Middle frontal gyrus (tissue), 1 donor: Measurements from ENCODE around the gene SPOP.
"Not testable (repeated sequence)": the region's sequence is repeated elsewhere in the genome, so short reads cannot be mapped to it uniquely, and the experiment has no call there.

Source experiments
- DNase-seq: peaks from one replicate; pipeline ENCODE4 v3.0.0-alpha.2; 2015; ENCODE audit warnings: low spot score; ENCODE audit errors: extremely low spot score

Gene SPOP

DNA sequence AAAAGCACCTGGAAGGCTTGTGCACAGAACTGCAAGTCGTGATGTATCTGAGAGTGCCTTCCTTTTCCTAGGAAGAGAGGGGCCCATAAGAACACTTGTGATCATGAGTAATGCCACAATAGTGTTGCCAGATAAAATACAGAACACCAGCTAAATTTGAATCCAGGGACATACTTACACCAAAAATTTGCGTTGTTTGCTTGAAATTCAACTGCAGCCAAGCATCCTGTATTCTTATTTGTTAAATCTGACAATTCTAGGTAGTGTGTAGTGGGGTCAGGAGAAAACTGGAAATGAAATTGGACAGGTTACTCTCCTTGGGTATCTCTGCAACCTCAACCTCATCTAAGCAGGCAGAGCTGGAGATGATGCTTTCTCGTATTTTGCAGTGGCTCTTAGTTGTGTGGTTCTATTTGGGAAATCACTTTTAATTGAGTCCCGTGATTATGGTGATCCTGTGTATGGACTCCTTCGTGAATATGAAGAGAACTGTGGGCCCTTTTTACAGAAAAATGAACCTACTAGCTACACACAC lies 17.9 kb upstream of the SPOP start:
- no peak for DNase-seq

DNA sequence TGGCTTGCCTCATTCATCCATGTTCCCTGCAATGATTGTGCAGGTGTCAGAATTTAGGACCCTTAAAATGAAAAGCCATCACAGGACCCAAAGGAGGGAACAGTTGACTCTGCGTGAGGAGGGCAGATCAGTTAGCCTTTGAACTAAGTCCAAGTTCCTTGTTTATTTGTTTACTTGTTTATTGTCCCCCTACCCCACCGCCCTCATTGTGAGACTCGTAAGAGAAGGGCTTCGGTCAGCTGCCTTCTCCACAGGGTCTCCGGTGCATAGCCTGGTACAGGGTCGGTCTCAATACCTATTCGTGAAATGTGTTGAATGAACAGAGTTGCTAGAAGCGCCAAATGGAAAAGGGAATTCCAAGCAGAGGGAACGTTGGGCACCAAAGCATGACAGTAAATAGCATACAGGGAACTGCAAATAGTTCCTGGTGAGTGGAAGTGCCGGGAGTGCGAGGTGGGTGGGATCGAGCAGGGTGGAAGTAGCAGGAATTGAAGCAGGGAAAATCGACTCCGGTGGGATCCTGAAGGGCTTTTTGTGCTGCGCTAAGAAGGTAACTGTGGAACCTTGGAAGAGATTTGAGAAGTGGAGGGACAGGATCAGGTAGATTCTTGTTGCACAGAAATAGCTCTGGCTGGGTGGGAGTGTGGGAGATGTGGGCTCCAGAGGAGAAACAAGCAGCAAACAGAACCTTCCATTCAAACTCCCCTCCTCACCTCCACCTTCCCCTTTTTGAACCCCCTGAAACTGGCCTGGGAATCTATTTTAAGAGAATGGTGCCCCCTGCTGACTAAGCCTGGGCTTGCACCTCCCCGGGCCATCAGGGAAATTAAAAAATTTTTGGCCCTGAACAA lies 17.2 kb upstream of the SPOP start:
- DNase-seq = no peak

DNA sequence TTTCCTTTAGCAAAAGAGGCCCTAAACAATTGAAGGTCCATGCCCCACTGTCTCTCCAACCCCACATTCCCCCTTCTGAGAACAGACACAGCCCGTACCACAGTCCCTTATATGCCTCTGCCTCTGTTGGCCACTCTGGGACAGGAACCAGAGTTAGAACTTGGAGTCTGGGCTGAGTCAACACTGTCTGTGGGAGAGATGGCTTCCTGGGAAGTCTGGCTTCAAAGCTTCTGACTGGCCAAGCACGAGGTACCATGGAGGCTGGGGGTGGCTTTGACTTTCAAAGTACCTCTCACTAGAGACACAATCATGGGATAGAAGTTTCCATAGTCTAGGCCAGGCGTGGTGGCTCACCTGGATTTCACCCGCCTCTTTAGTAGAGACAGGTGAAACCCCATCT lies 14.9 kb upstream of the SPOP start:
- no peak for DNase-seq

DNA sequence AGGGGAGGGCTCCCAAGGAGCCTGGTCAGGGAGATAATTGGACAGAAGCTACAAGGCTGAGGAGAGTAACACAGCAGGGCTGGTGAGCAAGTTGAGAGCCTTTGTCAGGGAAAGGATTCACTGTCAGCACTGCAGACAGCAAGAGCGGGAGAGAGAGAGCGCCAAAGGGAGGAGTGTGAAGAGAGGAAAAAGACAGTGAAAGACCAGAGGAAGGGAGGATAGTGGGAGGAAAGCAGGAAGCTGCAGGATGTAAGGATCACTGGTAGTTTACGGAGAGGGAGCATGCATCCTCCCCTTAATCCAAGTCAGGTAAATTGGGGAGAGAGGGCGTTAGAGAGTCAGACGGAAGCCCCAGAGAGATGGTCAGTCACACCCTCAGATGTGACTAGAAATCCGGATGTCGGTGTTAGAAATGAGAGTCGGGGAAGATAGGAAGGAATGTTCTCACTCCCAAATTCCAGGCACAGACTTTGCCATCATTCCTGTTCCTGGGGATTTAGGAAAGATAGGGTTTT lies 13.8 kb upstream of the SPOP start:
- DNase-seq = no peak

DNA sequence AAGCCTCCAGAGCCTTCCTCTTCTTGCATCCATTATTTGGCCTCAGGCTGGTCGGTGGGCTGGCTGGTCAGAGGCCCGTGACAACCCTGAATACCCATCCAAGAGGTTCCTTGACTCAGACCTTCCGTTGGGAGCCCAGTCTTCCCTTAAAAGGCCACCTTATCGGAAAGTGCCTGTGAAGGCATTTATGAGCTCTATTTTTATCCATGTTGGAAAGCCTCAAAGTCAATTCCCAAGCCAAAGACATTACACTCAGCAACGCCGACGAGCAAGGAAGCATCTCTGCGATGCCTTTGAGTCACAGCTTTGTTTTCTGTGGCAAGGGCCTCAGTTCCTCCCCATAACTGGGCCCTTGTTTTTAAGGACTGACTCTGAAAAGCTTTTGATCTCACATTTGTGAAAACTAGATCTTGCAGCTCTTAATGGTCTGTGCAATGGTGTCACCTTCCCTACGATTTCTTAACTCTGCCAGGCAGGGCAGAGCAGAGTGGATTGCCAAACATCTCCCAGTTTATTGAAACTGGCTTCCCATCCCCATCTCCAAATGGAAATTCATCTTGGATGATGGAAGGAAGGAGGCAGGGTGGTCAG lies 13.3 kb upstream of the SPOP start:
- no peak for DNase-seq

DNA sequence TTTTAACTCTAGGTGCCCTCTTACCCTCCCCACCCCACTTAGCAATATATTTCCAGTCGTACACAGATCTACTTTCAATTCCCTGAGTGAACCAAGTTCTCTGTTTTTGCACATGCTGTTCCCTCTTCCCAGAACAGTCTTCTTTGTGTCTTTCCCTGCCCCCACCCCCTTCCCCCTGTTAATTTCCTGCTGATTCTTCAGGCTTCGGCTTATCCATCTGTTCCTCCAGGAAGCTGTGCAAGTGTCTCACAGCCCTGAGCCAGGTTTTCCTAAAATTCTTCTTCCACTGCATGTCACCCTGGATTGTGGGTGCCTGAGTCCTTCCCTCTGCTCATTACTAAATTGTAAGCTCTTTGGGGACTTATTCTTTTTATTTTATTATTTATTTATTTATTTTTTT lies 12.4 kb upstream of the SPOP start:
- no peak for DNase-seq

DNA sequence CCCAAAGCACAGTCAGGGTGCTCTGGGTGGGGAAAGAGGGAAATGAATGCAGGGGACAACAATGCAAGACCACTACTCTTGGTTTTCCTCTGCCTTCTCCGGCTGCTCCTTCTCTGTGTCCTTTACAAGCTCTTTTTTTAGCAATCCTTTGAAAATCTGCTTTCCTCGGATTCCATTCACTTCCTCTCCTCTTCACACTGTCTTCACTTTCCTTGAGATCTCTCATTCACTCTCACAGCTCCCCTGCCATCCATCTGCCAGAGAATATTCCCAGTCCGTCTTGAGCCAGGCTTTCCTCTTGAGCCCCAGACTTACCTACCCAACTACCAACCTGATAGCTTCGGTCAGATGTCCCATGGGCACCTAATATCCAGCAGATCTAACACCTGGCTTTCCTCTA lies 11.0 kb upstream of the SPOP start:
- no peak for DNase-seq

DNA sequence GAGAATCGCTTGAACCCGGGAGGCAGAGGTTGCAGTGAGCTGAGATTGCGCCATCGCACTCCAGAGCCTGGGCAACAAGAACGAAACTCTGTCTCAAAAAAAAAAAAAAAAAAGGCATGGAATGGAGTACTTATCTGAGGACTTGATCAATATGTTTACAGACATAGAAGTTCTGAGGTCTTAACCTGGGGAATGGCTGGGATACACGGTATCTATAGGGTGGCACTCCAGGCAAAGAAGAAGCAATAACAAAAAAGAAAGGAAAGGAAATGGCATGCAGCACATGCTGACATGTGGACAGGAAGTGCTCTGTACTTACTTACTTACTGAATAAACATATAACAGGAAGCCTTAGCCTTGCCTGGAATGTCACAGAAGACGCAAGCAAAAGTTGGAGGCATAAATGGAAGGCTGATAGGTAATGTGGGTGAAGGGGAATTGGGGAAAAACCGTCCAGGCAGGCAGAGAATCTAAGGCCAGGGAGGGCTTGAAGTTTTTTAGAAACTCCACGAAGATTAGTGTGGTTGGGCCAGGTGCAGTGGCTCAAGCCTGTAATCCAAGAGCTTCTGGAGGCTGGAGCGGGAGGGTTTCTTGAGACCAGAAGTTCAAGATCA lies 10.1 kb upstream of the SPOP start:
- DNase-seq = no peak

DNA sequence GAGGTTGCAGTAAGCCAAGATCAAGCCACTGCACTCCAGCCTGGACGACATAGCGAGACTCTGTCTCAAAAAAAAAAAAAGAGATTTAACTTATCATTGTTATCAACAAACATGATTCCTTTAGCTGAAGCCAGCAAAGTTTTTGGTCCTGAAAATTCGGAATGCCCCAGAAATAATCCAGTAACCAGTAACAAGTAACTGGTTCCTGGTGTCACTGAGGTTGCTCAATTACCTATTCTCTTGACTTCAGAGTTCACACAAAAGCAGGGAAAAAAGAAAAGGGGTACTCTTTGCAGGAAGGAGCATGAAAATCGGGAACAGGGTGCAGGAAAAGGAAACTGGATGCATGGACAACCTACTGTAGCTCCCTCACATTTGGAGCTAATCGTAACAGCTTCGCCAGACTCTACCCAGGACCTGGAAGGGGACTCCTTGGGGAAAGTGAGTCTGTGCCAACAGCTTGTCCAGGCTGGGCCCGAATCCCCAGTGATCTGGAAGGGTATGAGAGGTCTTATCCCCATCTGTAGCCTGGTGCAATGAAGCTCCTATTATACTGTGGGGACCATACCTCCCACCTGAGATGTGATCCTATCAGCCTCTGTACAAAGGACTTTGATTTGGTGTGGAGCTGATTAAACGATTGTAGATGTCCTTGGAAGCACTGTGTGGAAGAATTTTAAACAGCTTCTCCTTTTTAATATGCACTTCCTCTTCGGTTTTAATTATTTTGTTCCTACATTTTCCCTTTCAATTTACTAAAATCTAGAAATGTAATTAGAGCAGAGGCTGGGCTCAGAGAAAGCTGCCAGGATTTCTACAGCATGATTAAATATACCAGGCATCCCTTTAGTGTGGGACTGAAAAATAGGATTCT lies 3.4 kb upstream of the SPOP start:
- DNase-seq = no peak

DNA sequence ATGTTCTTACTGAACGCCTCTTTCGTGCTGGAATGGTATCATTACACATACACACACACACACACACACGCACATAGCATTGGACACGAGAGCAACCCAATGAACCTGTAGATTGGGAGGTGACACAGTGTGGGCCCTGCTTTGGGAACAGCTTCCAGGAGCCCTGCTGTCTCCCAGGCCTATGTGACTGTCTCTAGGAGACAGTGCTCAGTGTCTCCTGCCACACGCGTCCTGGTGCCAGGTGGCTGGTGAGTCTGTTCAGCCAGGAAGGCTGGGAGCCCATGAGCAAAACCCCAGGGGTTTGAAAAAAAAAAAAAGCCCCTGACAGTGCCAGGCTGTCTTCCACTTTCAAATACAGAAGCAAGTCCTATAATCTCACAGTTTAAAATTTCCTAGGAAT lies 2.4 kb upstream of the SPOP start:
- DNase-seq = no peak

DNA sequence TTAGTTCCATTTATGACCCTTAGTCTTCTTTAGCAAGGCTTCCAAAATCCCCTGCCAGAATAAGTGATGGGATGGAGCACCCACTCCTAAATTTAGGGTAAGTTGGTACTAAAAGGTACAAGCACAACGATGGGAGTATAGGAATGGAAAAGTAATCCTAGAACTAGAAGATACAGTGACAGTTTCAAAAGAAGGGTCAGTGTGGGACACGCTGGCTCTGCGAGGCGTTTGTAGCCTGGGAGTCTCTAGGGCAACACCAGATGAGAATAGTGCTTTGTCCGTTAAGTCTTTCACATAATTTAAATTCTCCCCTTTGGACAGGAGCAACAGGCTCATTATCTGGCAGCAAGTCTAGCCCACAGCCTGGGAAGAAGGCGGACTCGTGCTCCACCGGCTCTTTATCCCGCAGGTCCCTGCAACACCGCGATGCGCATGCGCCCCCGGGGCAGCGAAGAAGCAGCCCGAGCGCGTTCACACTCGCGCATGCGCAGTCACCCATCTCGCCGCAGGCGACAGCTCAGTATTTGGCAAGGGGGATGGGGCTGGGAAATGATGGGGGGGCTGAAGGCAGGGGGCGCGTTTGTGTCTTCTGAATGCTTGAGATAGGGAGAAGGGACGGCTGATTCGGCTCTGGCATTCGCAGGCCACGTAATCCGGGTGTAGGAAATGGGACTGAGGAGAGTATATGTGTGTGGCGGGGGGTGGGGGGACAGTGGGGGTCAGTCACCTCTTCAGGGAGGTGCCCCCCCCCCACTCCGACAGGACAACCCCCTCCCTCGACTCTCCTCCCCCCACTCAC lies 564 bp downstream of the SPOP start:
- peak; percentile 84 for DNase-seq

DNA sequence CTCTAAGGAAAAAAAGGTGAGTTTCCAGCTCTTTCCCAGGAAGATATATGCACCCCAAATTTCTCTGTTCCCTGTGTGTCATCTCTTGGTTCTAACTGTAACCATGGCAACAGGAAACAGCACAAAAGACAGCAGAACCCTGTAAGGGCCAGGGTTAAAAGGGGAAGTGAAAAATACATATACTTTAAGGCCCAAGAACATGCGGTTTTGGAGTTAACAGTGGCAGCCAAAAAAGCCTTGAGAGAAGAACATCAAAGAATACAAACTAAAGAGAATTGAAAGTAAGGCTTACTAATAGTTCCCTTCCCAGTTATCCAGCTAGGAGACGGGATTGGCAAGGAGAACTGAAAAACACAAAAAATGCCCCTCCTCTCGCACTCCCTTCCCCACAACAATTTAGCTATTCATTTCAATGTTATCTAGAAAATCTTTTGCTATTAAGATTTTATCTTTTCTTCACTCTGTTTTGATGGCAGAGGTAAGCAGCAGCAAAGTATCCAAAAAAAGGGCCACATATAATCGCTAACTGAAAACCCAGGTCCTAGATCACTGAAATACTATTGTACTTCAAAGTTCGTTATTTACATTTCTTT lies 1.5 kb downstream of the SPOP start:
- no peak for DNase-seq

DNA sequence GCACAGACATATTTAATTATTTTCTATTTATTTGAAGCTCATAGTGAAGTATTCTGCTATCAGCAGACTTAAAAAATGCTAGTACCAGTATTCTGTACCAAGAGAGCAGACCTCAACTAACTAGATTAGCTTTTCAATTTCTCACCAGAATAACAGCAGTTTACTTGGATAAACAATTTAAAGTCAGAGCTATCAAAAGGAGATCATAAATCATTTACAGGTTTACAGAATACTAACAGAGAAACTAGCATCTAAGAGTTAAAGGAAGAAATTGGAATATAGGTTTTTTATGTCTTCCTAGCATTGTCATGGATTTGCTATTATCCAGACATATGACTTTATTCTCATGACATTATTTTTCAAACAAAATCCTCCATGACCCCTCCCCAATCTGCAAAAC lies 3.4 kb downstream of the SPOP start:
- DNase-seq = no peak

DNA sequence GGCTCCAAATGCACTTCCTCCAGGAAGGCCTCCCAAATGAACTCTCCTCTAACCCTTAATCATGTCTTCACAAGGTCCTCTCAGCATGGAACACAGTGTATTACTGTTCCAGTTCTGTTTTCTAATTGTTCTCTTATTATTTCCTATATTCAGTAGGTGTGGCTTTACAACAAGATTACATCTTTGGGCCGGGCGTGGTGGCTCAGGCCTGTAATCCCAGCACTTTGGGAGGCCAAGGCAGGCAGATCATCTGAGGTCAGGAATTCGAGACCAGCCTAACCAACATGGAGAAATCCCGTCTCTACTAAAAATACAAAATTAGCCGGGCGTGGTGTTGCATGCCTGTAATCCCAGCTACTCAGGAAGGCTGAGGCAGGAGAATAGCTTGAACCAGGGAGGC lies 4.2 kb downstream of the SPOP start:
- DNase-seq = not testable (repeated sequence)

DNA sequence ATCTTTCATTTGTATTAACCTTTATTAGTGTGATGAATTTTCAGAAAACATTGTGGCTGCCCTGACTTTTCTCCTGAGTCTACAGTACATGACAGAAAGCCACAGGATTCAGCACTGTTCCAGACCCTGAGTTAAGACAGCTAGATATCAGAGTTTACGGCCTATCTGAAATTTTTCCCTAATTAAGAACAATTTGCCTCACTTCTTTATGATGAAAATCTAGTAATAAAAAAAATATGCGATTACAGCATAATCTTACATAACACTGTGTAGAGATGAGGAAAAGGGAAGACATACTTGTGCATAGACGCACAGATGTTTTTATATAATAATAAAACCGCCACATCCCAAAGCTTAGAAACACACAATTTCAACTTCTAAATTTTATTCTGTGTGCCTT lies 7.3 kb downstream of the SPOP start:
- no peak for DNase-seq

DNA sequence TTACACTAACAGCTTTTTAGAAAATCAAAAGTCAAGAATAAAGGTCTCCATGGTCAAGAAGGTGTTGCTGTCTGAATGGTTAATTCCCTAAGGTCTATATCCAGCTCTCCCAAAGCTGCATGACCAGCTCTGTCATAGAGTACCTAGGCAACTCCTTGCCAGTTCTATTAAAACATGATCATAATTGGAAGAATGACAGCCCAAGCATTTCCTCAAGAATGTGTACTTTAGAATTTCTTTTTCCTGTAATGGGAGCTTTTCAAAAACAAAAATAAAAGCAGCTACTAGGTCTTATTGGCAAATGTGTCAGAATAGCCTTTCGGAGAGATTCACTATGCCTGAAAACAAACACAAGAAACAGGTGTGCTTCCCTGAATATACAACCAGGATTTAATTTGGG lies 7.9 kb downstream of the SPOP start:
- DNase-seq = no peak

DNA sequence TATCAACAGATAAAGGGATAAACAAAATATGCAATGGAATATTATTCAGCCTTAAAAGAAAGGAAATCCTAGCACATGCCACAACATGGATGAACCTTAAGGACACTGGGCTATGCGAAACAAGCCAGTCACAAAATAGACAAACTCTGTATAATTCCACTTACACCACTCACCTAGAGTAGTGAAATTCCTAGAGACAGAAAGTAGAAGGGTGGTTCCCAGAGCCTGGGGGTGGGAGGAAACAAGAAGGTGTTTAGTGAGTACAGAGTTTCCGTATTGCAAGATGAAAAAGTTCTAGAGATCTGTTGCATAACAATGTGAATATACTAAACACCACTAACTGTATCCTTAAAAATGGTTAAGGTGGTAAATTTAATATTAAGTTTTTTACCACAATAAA lies 10.0 kb downstream of the SPOP start:
- DNase-seq = no peak

DNA sequence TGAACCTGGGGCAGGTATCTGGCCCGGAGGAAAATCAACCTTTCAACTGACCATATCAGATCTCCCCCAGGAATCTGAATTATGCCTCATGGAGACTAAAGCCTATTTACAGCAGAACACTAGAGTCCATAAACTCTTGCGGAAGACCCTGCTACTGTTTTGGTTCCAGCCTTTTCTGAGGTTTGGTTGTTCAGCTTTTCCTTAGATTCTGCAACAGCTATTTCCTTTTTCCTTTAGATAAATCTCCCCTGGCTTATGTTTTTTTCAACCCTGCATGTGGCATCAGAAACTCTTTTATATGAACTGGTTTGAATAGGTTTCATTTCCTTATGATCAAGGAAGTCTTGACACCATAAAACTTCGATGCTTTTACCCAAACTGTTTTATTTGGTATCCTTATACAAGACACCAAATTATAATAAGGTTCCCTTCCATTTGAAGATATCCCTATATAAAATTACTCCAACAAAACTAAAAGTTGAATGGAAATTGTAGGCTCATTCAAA lies 13.1 kb downstream of the SPOP start:
- no peak for DNase-seq

DNA sequence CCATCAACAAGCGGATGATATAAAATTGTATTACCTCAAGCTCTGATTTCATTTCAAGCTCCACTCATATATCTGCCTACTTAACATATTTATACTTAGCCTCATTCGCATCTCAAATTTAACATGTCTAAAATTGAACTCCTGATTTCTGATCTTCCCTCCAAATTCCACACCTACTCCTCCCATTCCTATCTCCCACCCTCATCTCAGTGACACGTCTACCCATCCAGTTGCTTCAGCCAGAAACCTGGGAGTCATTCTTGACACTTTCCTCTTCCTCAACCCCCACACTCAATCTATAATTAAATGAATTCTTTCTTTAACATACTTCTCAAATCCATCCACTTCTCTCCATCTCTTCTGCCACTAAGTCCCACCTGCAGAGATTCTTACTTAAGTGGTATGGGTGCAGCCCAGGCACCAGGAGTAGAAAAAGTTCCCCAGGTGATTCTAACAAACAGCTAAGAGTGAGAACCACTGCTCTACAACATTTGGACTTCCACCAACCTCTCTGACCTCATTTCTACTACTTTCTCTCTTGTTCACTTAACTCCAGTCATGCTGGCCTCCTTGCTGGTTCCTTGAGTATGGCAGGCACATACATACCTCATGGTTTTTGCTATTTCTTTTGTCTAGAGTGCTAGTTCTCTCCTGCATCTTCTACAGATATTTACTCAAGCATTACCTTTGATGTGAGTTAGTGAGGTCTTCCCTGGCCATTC lies 18.1 kb downstream of the SPOP start:
- DNase-seq = no peak
